Endothelial cell of umbilical vein (primary cell): ENCODE measurements around the gene POU6F2. TPM values are rescaled to one million over a fixed set of nuclear protein-coding genes. Genes with fewer than 3 reads are reported as not detected.

Experiments used
- BruUV-seq: library from RNA; stranded (reverse); fragments of 400-500 nt; replicated peaks from 2 replicates; lab custom pipeline; 2021; lab: Mats Ljungman, UMichigan
- CTCF ChIA-PET: fragments of 300-600, 350-600 bp; sonication (Branson Sonifier 250); formaldehyde crosslinking; loops from one replicate; lab custom pipeline; 2021; ENCODE audit warnings: antibody characterized with exemption, inconsistent platforms; lab: Charles Lee
- POLR2A ChIA-PET: fragments of 300-600, 350-600 bp; sonication (Branson Sonifier 250); formaldehyde crosslinking; loops from one replicate; lab custom pipeline; 2021; ENCODE audit warnings: antibody characterized with exemption, inconsistent platforms; lab: Charles Lee
- DNase-seq: peaks from one replicate; pipeline ENCODE4 v3.0.0-alpha.2; 2011; ENCODE audit warnings: low read depth, low spot score
- FAIRE-seq: peaks from 2 replicates; lab custom pipeline; 2011; peaks lifted over from hg19 to GRCh38; lab: Jason Lieb, UNC
- H2AFZ ChIP-seq: 2 replicates; pipeline ENCODE4 v1.6.0; 2012; ENCODE audit warnings: low read depth, low read length, control low read depth, inconsistent platforms
- H3K27ac ChIP-seq: 2 replicates; pipeline ENCODE4 v1.5.1; 2011; ENCODE audit warnings: low read depth, mild to moderate bottlenecking, control low read depth, low read length, moderate library complexity; ENCODE audit not compliant: insufficient read depth
- H3K27me3 ChIP-seq, 2 experiments: 2 replicates each; pipeline versions ENCODE4 v1.6.0 to v1.6.1; 2011; ENCODE audit warnings: low read length in 2 of 2, mixed read lengths in 1 of 2; ENCODE audit not compliant: control insufficient read depth in 2 of 2, insufficient read depth in 2 of 2
- H3K36me3 ChIP-seq, 2 experiments: 2 replicates in 1 of 2; 3 replicates in 1 of 2; pipeline ENCODE4 v1.5.1; 2011; ENCODE audit warnings: low read length in 2 of 2, mild to moderate bottlenecking in 1 of 2, moderate library complexity in 1 of 2; ENCODE audit not compliant: control insufficient read depth in 2 of 2, insufficient read depth in 2 of 2; ENCODE audit errors: extremely low read depth in 1 of 2
- H3K4me1 ChIP-seq: 3 replicates; pipeline ENCODE4 v1.5.1; 2011; ENCODE audit warnings: mild to moderate bottlenecking, low read length; ENCODE audit not compliant: control insufficient read depth, insufficient read depth; ENCODE audit errors: extremely low read depth
- H3K4me2 ChIP-seq: 2 replicates; pipeline ENCODE4 v1.6.1; 2011; ENCODE audit warnings: low read length, control low read depth, mixed read lengths; ENCODE audit not compliant: insufficient read depth
- H3K4me3 ChIP-seq, 3 experiments: fragments of 200-600 bp in 1 of 3; sonication (generic), shearing (Covaris generic) in 1 of 3; replicated peaks in 1 of 3; 2 replicates each; pipeline ENCODE4 v1.5.1; 2011 to 2016; ENCODE audit warnings: control low read depth in 3 of 3, low read length in 3 of 3, mild to moderate bottlenecking in 2 of 3, inconsistent platforms in 1 of 3, low read depth in 1 of 3, moderate library complexity in 1 of 3; ENCODE audit not compliant: insufficient read depth in 1 of 3
- H3K79me2 ChIP-seq: 2 replicates; pipeline ENCODE4 v1.6.0; 2012; ENCODE audit warnings: low read length, inconsistent platforms; ENCODE audit not compliant: control insufficient read depth, insufficient read depth
- H3K9ac ChIP-seq: replicated peaks from 2 replicates; pipeline ENCODE3; 2011; ENCODE audit warnings: low read length, control low read depth; ENCODE audit not compliant: insufficient read depth; ENCODE audit errors: extremely low read depth
- H3K9me1 ChIP-seq: replicated peaks from 3 replicates; pipeline ENCODE4 v1.6.0; 2011; ENCODE audit warnings: mild to moderate bottlenecking, low read length; ENCODE audit not compliant: control insufficient read depth, insufficient read depth; ENCODE audit errors: extremely low read depth
- H3K9me3 ChIP-seq: replicated peaks from 2 replicates; pipeline ENCODE4 v1.5.1; 2012; ENCODE audit warnings: low read length, inconsistent platforms; ENCODE audit not compliant: control insufficient read depth, insufficient read depth
- H4K20me1 ChIP-seq: replicated peaks from 2 replicates; pipeline ENCODE3; 2011; ENCODE audit warnings: mild to moderate bottlenecking, low read length; ENCODE audit not compliant: control insufficient read depth, insufficient read depth; ENCODE audit errors: extremely low read depth
- EZH2 ChIP-seq: IDR thresholded peaks from 2 replicates; pipeline ENCODE4 v1.6.1; 2012; ENCODE audit warnings: borderline replicate concordance, low read depth, mild to moderate bottlenecking, moderate library complexity, low read length, inconsistent platforms; ENCODE audit not compliant: severe bottlenecking
- FOS ChIP-seq: IDR thresholded peaks from 2 replicates; pipeline ENCODE4 v1.6.1; 2011; ENCODE audit warnings: mild to moderate bottlenecking, low read length, moderate library complexity, borderline replicate concordance; ENCODE audit not compliant: insufficient read depth
- GATA2 ChIP-seq: IDR thresholded peaks from 2 replicates; pipeline ENCODE4 v1.7.0; 2011; ENCODE audit warnings: low read depth, mild to moderate bottlenecking, moderate library complexity, mixed read lengths, low read length; ENCODE audit not compliant: insufficient read length, insufficient read depth
- JUN ChIP-seq: IDR thresholded peaks from 2 replicates; pipeline ENCODE4 v1.6.1; 2011; ENCODE audit warnings: borderline replicate concordance, low read depth; ENCODE audit not compliant: insufficient read length, insufficient read depth
- MYC ChIP-seq: IDR thresholded peaks from one replicate; pipeline ENCODE4 v1.6.1; 2011; ENCODE audit warnings: mild to moderate bottlenecking, low read depth, low read length
- POLR2A ChIP-seq: IDR thresholded peaks from 2 replicates; pipeline ENCODE4 v1.6.1; 2012; ENCODE audit warnings: low read depth, mild to moderate bottlenecking, control low read depth, low read length
- POLR2AphosphoS5 ChIP-seq: IDR thresholded peaks from 2 replicates; pipeline ENCODE4 v1.6.1; 2012; ENCODE audit warnings: low read depth, mild to moderate bottlenecking, control low read depth, low read length, moderate library complexity; ENCODE audit not compliant: insufficient read depth
- dilution Hi-C: fragments of 300-500 bp; cut with MboI; formaldehyde crosslinking; loops from one replicate; pipeline ENCODE4 v1.15.0; 2019; ENCODE audit warnings: low sequenced_read_pairs; ENCODE audit not compliant: extremely low pct_ligation_motif_present
- intact Hi-C: fragments of 100-400 bp; cut with micrococcal nuclease; formaldehyde crosslinking; loops from one replicate; pipeline ENCODE4 v1.10.0; 2022
- polyA plus RNA-seq, 4 experiments: library from polyadenylated mRNA; depleted of rRNA in 3 of 4; stranded (reverse) in 3 of 4; unstranded in 1 of 4; fragments of >200 nt; gene quantifications; 2 replicates each; pipeline versions ENCODE4 v1.2.1 to v1.2.3, GENCODE V29; 2011 to 2012; ENCODE audit warnings: missing spikeins in 1 of 4
- total RNA-seq: library from RNA; stranded (reverse); gene quantifications from 2 replicates; pipeline ENCODE4 v1.2.3, GENCODE V29; 2021
- TF ChIP-seq, protein P1 (sequence below): IDR thresholded peaks from 2 replicates; pipeline ENCODE4 v1.6.1; 2011; ENCODE audit not compliant: insufficient read depth, insufficient read length
- TF ChIP-seq, protein P2 (sequence below), 2 donors: IDR thresholded peaks; 1 replicate in 1 of 2; 2 replicates in 1 of 2; pipeline ENCODE4 v1.5.1; 2011; ENCODE audit warnings: low read length in 2 of 2, mild to moderate bottlenecking in 2 of 2, moderate library complexity in 2 of 2, control low read depth in 1 of 2, inconsistent platforms in 1 of 2, low read depth in 1 of 2; ENCODE audit not compliant: insufficient read depth in 1 of 2; ENCODE audit errors: extremely low read depth in 1 of 2

POU6F2 gene
- total and polyA plus RNA-seq, 2 donors (not counting 3 experiments of a cell fraction or from before 2014, with no cell fraction given) = 0.29 TPM; not detected in 1

DNA sequence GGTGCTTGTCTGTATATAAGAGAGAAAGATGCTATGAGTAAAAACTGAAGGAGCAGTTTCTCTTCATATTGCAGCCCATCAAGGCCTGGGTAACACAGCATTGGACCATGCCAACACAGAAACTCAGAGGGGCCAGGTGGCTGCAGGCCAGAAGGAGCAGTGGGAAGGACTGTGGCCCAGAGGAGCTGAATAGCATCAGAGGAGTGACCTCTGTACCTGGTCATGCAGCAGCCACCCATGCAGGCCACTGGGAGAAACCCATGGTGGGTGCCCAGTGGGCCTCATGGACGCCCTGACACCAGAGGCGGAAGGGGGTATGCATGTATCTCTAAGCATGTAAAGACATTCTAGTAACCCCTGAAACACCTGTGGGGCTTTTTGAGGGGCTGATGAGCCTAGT, 512.6 kb downstream of the POU6F2 start:
- no peak overlapping the region for H3K4me3 ChIP-seq
- H3K4me1 ChIP-seq = no peaks in the 10 kb centered on the region
- no peaks in the 10 kb centered on the region for H3K36me3 ChIP-seq
- H3K9me1 ChIP-seq = no peaks in the 10 kb centered on the region
- TF ChIP-seq, protein P1, sequence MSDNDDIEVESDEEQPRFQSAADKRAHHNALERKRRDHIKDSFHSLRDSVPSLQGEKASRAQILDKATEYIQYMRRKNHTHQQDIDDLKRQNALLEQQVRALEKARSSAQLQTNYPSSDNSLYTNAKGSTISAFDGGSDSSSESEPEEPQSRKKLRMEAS = no peak
- TF ChIP-seq MYC (no peak), POLR2AphosphoS5 (no peak), EZH2 (no peak), FOS (no peak), POLR2A (no peak), JUN (no peak), GATA2 (no peak)
- TF ChIP-seq, protein P2, sequence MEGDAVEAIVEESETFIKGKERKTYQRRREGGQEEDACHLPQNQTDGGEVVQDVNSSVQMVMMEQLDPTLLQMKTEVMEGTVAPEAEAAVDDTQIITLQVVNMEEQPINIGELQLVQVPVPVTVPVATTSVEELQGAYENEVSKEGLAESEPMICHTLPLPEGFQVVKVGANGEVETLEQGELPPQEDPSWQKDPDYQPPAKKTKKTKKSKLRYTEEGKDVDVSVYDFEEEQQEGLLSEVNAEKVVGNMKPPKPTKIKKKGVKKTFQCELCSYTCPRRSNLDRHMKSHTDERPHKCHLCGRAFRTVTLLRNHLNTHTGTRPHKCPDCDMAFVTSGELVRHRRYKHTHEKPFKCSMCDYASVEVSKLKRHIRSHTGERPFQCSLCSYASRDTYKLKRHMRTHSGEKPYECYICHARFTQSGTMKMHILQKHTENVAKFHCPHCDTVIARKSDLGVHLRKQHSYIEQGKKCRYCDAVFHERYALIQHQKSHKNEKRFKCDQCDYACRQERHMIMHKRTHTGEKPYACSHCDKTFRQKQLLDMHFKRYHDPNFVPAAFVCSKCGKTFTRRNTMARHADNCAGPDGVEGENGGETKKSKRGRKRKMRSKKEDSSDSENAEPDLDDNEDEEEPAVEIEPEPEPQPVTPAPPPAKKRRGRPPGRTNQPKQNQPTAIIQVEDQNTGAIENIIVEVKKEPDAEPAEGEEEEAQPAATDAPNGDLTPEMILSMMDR (IDR thresholded peaks at IDR 0.05; ENCODE audit: extremely low read depth in 1 of 2, insufficient read depth in 1 of 2, low read depth in 1 of 2, low read length in 2 of 2) = no peak
- no peak overlapping the region for H2AFZ ChIP-seq
- H3K9ac ChIP-seq = no peak overlapping the region
- no peaks in the 10 kb centered on the region for H3K9me3 ChIP-seq
- H3K4me2 ChIP-seq = no peak overlapping the region
- FAIRE-seq (no peak), DNase-seq (no peak)
- ChIA-PET POLR2A (interaction anchor here (0.7 kb wide), 1 partner anchor 118 kb away, joined by 5 read pairs; no protein-coding TSS in a partner anchor), CTCF (no interaction called here)
- dilution Hi-C loops (no loop called here), intact Hi-C loops (no loop called here)
- no peaks in the 10 kb centered on the region for H3K79me2 ChIP-seq
- H4K20me1 ChIP-seq = no peaks in the 10 kb centered on the region
- H3K27me3 ChIP-seq = peaks cover 3 to 4% of the 10 kb centered on the region in 2 experiments
- H3K27ac ChIP-seq = no peak overlapping the region
- no TSS peak for BruUV-seq
